Caki2 (cell line): ENCODE data around the gene DERA. TPM values are rescaled to one million over a fixed set of nuclear protein-coding genes. Genes with fewer than 3 reads are reported as not detected.
"Not testable (repeated sequence)": the region's sequence is repeated elsewhere in the genome, so short reads cannot be mapped to it uniquely, and the experiment has no call there.

Experiments
- DNase-seq: peaks from one replicate; pipeline ENCODE4 v3.0.0-alpha.2; 2015; ENCODE audit warnings: low read depth
- in situ Hi-C: cut with HindIII; loops from 2 replicates; pipeline ENCODE4 v1.10.0; 2016; ENCODE audit warnings: low sequenced_read_pairs, low pct_unique_long_range_greater_than_20kb, mixed read lengths
- total RNA-seq: library from RNA; depleted of rRNA; stranded (reverse); fragments of >200 nt; shearing (Covaris generic); gene quantifications from 2 replicates; pipeline ENCODE4 v1.2.3, GENCODE V29; 2014; ENCODE audit warnings: low replicate concordance; rRNA removed

Gene DERA
- total RNA-seq: 87.0 and 107 TPM in 2 replicates

DNA sequence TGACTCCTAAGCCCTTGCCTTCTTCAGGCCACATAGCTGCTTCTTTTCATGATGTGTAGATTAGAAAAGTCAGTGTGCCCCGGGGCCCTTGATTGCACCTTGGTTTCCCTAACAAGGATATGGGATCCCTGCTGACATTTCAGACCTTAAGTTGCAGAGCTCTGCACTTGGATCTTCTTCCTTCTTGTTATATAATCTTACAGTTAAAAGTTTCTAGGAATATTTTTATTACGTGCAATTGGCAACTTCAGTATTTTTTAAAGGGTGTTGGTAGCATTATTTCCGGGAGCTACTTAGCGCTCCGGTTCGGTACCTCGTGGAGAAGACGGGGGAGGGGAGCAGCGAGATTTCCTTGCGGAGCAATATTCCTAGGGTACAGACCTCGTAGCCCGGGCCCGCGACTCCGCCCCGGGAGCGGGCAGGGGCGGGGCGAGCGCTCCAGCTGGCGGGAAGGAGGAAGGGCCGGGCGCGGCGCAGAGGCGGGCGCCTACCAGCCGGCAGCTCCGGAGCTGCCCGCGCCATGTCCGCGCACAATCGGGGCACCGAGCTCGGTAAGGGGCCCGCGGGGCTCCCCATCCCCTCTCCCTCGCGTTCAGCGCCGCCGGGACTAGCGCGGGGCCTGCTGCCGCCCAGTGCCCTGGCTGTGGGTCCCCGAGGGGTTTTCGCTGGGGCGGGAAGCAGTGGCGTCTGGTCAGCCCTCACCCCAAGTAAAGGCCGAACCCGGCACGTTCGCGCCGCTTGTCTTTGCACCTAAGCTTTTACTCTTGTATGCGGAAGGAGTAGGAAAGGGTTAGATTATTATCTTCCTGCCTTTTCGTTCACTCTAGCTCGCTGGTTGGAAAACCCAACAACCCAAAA lies at the start of gene DERA:
Gene DERA, plus strand, starts transcription at position 469 of the 858 bp plus-strand sequence. Its CDS starts 52 bp downstream, at position 521.
- DNase-seq: peak; percentile 86
- in situ Hi-C loops: no loop called here

DNA sequence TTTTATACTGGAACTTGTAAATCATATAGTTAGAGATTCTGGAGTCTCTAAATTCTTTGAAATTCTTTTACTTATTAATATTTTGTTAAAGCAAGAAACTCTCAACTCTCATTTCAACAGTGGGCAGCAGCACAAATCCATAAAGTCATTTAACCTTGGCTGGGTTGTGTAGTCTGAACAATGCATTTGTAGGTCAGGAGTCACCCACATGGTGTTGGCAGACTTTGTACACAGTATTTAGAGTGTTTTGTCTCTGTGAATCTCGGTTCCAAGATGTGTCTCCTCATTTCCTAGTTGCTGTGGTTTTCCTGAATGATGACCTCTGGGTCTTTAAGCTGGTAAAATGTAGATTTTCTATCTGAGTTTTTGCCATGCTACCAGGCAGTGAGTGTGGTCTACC lies 49.7 kb upstream of the DERA start:
- no peak for DNase-seq
- in situ Hi-C loops: no loop called here

DNA sequence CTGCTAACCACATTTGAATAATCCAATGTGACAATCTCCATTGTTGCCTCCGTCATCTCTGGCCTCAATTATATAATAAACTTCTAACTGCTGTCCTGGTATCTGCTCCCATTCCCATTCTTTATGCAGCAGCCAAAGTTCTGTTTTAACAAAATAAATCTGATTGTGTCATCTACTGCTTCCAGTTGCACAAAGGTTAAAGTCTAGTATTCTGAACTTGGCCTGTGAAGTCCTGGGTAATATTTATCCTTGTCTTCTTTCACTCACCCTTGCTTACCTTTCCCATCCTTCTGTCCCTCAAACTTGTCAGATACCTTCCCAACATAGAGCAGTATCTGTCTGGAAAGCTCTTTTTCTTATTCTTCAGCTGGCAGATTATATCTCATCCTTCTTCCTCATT lies 48.3 kb upstream of the DERA start:
- DNase-seq: no peak
- in situ Hi-C loops: no loop called here

DNA sequence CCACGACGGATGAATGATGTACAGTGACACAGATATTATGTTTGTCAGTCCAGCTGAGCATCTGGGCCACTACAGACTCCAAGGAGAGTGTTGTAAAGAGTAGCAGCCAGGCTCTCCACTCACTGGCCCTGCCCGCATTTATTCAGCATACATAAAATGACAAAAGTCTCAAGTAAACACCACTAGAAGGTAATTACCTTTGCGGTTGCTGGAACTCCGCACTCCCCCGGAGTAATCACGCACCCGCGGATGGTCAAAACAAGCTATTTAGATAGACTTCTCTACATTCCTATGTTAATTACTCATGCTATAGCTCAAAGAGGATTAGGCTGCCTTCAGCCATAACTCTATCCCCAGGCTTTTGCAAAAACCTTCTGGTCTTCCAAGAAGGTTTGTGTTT lies 47.8 kb upstream of the DERA start:
- DNase-seq: no peak
- in situ Hi-C loops: no loop called here

DNA sequence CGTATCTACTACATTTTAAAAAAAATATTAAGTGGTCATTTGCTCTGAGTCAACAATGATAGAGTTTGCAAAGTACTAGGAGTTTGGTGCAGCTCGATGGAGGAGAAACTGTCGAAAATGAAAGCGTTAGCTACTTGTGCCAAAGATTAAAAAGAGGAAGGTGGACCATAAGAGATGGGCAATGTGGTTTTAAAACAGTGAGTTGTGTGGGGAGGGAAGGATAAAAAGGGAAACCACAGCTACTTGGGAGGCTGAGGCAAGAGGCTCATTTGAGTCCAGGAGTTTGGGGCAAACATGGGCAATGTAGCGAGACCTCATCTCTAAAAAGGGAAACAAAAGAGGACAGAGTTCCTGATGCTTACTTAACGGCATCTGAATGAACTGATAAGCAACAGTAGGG lies 47.1 kb upstream of the DERA start:
- in situ Hi-C loops: no loop called here

DNA sequence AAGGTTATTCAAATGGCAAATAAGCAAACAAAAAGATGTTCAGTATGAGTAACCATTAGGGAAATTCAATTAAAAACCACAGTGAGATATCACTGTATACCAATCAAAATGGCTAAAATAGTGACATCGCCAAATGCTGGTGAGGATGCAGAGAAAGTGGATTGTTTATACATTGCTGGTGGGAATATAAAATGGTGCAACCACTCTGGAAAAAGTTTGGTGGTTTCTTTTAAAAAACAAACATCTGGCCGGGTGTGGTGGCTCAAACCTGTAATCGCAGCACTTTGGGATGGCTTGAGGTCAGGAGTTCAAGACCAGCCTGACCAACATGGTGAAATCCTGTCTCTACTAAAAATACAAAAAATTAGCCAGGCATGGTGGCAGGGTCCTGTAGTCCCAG lies 42.9 kb upstream of the DERA start:
- in situ Hi-C loops: no loop called here
- no peak for DNase-seq

More for the DNA sequence above, 47.1 kb upstream of the DERA start:
- no peak for DNase-seq

DNA sequence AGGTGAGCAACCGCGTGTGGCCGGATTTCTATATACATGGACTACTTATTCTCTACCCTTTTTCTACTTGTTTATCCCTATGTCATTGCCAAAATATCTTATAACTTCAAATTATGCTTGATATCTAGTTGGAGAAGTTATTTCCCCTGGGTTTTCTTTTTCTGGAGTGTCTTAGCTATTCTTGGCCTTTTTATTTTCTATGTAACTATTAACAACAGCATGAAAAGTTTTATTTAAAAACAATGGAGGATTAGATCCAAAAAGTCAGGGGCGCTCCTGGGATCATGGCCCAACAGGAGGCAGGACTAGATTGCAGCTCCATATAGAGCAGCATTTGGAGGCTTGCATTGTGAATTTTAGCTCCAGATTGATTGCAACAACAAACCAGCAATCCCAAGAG lies 37.6 kb upstream of the DERA start:
- DNase-seq: no peak
- in situ Hi-C loops: no loop called here

DNA sequence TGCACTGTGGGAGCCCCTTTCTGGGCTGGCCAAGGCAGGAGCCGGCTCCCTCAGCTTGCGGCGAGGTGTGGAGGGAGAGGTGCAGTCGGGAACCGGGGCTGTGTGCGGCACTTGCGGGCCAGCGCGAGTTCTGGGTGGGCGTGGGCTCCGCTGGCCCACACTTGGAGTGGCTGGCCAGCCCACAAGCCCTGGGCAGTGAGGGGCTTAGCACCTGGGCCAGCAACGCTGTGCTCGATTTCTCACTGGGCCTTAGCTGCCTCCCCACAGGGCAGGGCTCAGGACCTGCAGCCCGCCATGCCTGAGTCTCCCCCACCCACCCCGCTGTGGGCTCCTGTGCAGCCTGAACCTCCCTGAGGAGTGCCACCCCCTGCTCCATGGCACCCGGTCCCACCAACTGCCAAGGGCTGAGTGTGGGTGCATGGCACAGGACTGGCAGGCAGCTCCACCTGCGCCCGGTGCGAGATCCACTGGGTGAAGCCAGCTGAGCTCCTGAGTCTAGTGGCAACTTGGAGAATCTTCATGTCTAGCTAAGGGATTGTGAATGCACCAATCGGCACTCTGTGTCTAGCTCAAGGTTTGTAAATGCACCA lies 36.5 kb upstream of the DERA start:
- in situ Hi-C loops, DNase-seq: not testable (repeated sequence)

DNA sequence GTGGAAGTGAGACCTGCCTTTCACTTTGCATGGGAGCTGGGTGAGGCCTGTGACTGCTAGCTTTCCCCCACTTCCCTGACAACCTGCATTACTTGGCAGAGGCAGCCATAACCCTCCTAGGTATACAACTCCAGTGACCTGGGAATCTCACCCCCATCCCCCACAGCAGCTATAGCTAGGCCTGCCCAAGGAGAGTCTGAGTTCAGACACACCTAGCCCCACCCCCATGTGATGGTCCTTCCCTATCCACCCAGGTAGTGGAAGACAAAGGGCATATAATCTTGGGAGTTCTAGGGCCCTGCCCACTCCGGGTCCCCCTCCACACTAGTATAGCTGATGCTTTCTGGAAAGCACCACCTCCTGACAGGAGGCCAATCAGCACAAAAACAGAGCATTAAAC lies 35.3 kb upstream of the DERA start:
- in situ Hi-C loops: no loop called here
- no peak for DNase-seq

DNA sequence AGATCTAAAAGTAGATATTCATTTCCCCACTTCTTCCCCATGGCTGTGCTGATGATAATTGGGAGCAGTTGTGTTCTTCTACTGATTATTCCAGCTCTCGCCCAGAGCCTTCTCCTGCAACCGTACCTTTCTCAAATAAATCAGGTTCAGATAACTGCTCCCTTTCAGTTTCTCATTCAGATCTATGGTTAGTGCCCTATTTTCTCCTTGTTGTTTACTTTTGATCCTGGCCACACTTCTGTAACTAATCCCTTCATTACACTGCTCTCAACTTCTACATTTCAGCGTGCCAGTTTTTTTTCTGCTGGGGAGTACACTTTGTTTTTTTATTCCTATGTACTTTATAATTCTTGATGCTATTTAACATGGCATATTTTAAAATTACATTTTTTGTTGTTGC lies 31.7 kb upstream of the DERA start:
- in situ Hi-C loops: no loop called here
- DNase-seq: no peak

DNA sequence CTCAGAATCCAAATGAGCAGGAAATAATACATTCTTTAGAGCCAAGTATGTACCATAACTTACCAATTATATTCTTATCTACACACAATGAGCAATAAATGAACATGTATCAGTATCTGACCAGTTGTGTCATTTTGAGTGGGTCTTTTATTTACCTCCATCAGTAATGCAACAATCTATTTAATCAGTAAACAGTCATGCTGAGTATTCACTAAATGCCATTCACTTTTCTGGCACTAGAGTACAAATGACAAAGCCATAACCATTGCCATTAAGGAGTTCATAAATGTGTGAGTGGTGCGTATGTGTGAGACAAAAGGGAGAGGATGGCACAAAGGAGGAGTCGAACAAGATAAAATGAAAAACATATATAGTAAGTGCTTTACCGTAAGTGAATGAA lies 30.4 kb upstream of the DERA start:
- in situ Hi-C loops: no loop called here

DNA sequence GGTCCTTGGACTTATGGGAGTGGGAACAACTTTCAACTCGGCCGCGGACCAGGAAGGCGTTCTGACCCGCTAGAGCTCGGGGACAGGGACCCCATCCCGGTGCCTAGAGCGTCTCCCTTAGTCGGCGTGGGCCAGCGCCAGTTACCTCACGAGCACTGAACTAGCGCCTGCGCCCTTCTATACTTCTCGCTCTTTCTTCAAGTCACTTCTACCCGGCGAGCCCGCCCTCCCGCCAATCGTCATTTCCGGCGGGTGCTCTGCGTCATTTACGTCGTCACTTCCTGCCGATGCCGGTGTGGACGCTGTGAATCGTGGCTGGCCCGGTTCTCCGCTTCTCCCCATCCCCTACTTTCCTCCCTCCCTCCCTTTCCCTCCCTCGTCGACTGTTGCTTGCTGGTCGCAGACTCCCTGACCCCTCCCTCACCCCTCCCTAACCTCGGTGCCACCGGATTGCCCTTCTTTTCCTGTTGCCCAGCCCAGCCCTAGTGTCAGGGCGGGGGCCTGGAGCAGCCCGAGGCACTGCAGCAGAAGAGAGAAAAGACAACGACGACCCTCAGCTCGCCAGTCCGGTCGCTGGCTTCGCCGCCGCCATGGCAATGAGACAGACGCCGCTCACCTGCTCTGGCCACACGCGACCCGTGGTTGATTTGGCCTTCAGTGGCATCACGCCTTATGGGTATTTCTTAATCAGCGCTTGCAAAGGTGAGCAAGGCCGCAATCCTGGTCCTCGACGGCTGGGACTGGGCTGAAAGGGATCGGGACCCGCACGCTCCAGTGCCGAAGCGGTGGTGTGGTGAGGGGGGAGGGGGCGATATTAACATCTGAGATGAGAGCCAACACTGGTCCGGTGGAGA lies 28.8 kb upstream of the DERA start, which contains the start of gene STRAP:
Gene STRAP, plus strand, starts transcription at position 270 of the 854 bp plus-strand sequence. Its CDS starts 321 bp downstream, at position 591.
- DNase-seq: peak; percentile 98
- in situ Hi-C loops: no loop called here

More for the DNA sequence above, 30.4 kb upstream of the DERA start:
- no peak for DNase-seq

DNA sequence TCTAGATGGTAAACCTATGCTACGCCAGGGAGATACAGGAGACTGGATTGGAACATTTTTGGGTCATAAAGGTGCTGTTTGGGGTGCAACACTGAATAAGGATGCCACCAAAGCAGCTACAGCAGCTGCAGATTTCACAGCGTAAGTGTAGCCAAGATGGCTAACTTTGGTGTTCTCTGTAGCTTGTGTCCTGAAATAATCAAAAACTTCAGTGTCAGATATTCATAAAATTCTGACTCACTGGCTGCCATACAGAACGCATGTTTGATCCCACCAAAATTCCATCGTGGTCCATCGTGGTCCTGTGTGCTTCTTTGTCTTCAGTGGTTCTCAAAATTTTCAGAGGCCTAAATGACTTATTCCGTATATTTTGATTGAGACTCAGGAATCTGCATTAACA lies 27.6 kb upstream of the DERA start:
- in situ Hi-C loops: no loop called here
- no peak for DNase-seq

DNA sequence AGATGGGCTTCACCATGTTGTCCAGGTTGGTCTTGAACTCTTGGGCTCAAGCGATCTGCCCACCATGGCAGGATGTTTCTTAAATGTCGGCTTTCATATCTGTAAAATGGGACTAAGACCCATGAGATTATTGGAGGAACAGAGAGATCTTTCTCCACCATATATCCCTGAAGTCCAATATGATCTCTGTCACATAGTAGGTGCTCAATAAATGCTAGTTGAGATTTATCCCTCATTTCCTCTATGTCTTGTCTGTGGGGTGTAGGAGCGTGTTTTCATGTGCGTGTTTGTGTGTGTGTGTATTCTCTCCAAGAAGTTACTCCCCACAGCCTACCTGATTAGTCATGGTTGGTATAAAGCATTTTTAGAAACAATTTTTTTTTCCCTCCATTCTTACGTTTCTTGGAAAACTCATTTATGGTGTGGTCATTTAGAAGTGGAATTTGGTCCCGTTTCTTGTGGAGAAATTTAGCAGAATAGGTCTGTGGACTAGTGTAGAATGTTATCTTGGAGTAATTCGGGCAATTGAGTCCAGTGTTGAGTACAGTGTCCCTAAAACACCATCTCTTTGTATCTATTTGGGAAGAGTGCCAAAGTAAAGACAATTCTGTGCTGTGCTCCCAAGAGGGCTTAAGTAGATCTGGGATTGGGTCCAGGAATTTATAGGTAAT lies 24.6 kb upstream of the DERA start:
- in situ Hi-C loops: no loop called here
- DNase-seq: no peak

DNA sequence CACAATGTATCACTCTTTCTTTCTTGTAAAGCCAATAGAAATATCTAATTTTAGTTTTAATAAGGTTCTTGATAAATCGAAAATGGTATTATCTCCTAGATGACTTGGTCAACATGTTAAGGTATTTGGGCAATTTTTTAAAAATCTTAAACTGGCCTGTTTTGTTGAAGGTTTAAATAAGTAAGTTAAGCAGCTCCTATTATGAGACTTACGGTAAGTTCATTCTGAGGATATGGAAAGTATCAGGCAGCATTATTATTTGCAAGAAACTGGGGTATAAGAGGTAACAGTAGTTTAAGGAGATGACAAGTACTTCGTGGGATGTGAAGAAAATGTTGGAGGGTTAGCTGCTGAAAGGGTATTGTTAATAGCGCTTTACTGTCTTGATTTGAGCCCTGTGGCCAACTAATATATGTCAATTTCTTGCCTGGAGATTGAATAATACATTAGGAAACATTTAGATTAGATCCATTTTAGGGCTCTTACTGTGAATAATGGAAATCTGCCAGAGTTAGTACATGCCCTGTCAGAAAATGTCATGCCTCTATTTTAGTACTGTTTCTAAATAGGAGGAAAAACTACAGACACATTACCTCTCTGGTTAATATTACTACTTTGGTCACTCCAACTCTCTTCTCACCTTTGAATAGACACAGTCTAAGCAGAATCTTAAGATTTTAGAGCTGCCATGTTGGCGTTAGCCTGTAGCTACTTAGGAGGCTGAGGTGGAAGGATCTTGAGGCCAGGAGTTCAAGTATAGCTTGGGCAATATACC lies 23.9 kb upstream of the DERA start:
- in situ Hi-C loops: no loop called here
- no peak for DNase-seq

DNA sequence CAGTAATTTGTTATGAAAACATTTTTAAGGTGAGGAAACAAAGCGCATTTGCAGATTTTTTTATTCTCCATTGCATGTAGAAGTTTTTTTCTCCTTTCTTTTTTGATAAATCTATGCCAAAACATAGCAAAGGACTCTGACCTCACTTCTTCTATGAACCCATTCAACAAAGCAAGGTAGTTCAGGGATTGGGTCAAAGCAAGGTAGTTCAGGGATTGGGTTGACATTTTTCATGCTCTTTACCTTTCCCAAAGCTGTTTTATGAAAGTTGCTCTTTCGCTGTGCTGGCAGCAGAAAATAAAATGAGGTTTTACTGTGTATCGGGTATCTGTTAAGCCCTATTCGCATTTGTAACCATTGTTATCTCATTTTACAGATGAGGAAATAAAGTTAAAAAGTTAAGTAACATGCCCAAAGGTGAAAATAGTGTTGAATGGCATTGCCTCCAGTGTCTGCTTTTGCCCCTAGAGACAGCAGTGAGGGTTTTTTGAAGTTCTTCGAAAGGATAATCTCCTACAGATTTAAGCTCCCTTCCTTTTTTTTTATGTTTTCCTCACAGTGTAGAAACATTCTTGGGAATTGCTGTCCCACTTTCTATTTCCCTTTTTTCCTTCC lies 18.4 kb upstream of the DERA start:
- no peak for DNase-seq
- in situ Hi-C loops: no loop called here

DNA sequence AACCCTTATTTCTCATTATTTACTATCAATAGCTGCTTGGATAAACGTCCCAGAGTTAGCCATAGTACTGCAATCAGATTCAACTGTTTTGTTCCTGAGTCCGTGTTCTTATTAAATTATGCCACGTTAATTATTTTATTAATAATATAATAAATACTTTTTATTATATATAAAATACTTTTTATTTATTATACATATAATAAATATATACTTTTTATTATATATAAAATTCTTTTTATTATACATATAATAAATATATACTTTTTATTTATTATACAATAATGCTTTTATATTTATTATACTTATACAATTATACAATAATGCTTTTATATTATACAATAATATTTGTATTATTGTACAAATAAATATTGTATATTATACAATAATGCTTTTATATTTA lies 17.9 kb upstream of the DERA start:
- in situ Hi-C loops: no loop called here
- DNase-seq: no peak
